ENCODE results near the gene OLFM2. TPM values are rescaled to one million over a fixed set of nuclear protein-coding genes. Genes with fewer than 3 reads are reported as not detected.

OLFM2 gene
- total and polyA plus RNA-seq, 2 experiments from 2014 or later = 58.1 to 117 TPM

DNA sequence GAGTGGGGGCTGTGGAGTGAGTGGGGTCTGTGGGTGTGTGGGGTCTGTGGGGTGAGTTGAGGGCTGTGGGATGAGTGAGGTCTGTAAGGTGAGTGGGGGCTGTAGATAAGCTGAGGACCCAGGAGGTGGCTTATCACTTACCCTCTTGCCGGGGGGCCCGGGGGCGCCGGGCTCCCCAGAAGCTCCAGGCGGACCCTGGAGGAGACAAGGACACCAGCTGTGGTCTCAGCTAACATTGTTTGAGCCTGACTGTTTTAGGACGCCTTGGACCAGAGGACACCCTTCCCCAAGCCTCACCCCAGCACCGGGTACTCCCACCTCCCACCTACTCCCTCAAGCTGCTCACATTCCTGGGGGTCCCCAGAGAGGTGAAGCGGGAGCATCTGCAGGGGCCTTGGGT is 34.2 kb upstream of the OLFM2 start (continued):
- TF ChIP-seq EZH2 (IDR thresholded peaks at IDR 0.05; ENCODE audit: low read depth, unreplicated experiment) (no peak), CTCF (conservative IDR thresholded peaks at IDR 0.05; ENCODE audit: low read depth in 2 of 2) (no peak), NANOG (IDR thresholded peaks at IDR 0.05; ENCODE audit: borderline replicate concordance) (no peak)

DNA sequence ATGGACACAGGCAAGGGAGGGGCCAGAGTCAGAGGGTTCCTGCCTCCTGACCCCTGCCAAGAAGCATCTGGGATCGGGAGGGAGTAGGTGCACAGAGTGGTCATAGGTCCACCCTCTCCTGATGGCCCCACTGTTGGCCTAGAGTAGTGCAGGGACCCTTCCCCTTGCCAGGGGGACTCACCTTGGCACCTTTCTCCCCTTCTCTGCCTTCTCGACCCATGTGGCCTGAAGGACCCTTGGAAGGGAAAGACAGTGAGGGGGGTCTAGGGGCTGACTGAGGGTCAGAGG is 33.3 kb upstream of the OLFM2 start:
- H4K20me1 ChIP-seq (replicated peaks; ENCODE audit: insufficient read depth) = no peaks in the 10 kb centered on the region
- peaks cover 16% of the 10 kb centered on the region for H3K27me3 Mint-ChIP-seq (ENCODE audit: insufficient read depth, low read depth, poor library complexity)
- H3K4me1 Mint-ChIP-seq = peaks cover 8% of the 10 kb centered on the region
- no peaks in the 10 kb centered on the region for H3K79me2 ChIP-seq (replicated peaks; ENCODE audit: insufficient read depth)
- no peaks in the 10 kb centered on the region for H3F3A ChIP-seq (replicated peaks; ENCODE audit: low read depth)
- H3K36me3 Mint-ChIP-seq (ENCODE audit: low read depth) = no peaks in the 10 kb centered on the region; the same call in 2 of the 3 replicates
- H3K4me3 Mint-ChIP-seq = no peak overlapping the region
- H3K9me3 Mint-ChIP-seq = no peaks in the 10 kb centered on the region; the same call in 1 of the 3 replicates
- ATAC-seq (no peak), DNase-seq (ENCODE audit: low spot score) (no peak)
- peaks cover 16% of the 10 kb centered on the region for H3K27me3 ChIP-seq (ENCODE audit: insufficient read depth)
- no peak overlapping the region for H3K27ac ChIP-seq (ENCODE audit: low read depth)
- no peaks in the 10 kb centered on the region for H3K36me3 ChIP-seq (ENCODE audit: insufficient read depth)
- no peak overlapping the region for H3K4me2 ChIP-seq
- H2AFZ ChIP-seq = no peak overlapping the region
- peaks cover 10% of the 10 kb centered on the region; the same call in 1 of the 2 replicates for H3K4me1 ChIP-seq (ENCODE audit: insufficient read depth)
- H3K9me2 ChIP-seq (ENCODE audit: insufficient read depth) = no peaks in the 10 kb centered on the region
- no peak overlapping the region for H3K4me3 ChIP-seq
- no peak overlapping the region for H3K27ac Mint-ChIP-seq
- no peak for TF ChIP-seq JUNB (IDR thresholded peaks at IDR 0.05; ENCODE audit: unreplicated experiment)
- TF ChIP-seq STAT1 (IDR thresholded peaks at IDR 0.05; ENCODE audit: unreplicated experiment) = no peak
- no peak for TF ChIP-seq EZH2phosphoT487 (IDR thresholded peaks at IDR 0.05; ENCODE audit: unreplicated experiment)
- TF ChIP-seq POLR2AphosphoS5 (IDR thresholded peaks at IDR 0.05; ENCODE audit: low read depth) = no peak
- TF ChIP-seq, protein P1, sequence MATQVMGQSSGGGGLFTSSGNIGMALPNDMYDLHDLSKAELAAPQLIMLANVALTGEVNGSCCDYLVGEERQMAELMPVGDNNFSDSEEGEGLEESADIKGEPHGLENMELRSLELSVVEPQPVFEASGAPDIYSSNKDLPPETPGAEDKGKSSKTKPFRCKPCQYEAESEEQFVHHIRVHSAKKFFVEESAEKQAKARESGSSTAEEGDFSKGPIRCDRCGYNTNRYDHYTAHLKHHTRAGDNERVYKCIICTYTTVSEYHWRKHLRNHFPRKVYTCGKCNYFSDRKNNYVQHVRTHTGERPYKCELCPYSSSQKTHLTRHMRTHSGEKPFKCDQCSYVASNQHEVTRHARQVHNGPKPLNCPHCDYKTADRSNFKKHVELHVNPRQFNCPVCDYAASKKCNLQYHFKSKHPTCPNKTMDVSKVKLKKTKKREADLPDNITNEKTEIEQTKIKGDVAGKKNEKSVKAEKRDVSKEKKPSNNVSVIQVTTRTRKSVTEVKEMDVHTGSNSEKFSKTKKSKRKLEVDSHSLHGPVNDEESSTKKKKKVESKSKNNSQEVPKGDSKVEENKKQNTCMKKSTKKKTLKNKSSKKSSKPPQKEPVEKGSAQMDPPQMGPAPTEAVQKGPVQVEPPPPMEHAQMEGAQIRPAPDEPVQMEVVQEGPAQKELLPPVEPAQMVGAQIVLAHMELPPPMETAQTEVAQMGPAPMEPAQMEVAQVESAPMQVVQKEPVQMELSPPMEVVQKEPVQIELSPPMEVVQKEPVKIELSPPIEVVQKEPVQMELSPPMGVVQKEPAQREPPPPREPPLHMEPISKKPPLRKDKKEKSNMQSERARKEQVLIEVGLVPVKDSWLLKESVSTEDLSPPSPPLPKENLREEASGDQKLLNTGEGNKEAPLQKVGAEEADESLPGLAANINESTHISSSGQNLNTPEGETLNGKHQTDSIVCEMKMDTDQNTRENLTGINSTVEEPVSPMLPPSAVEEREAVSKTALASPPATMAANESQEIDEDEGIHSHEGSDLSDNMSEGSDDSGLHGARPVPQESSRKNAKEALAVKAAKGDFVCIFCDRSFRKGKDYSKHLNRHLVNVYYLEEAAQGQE (IDR thresholded peaks at IDR 0.05; ENCODE audit: unreplicated experiment) = no peak
- no peak for TF ChIP-seq CREB1 (CRISPR knock-in tag; IDR thresholded peaks at IDR 0.05; ENCODE audit: low read depth)
- no peak for TF ChIP-seq CTCF (conservative IDR thresholded peaks at IDR 0.05; ENCODE audit: low read depth in 2 of 2)
- no peak for TF ChIP-seq ZNF462 (CRISPR knock-in tag; IDR thresholded peaks at IDR 0.05)
- TF ChIP-seq, protein P2, sequence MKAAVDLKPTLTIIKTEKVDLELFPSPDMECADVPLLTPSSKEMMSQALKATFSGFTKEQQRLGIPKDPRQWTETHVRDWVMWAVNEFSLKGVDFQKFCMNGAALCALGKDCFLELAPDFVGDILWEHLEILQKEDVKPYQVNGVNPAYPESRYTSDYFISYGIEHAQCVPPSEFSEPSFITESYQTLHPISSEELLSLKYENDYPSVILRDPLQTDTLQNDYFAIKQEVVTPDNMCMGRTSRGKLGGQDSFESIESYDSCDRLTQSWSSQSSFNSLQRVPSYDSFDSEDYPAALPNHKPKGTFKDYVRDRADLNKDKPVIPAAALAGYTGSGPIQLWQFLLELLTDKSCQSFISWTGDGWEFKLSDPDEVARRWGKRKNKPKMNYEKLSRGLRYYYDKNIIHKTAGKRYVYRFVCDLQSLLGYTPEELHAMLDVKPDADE (IDR thresholded peaks at IDR 0.05) = no peak
